NCI-H2107 (cell line): Measurements from ENCODE around the gene BOD1L1.
"Not testable (repeated sequence)": the region's sequence is repeated elsewhere in the genome, so short reads cannot be mapped to it uniquely, and the experiment has no call there.

Experiments
- DNase-seq: peaks from one replicate; lab custom pipeline; 2025; lab: John Stamatoyannopoulos, UW

The BOD1L1 gene

DNA sequence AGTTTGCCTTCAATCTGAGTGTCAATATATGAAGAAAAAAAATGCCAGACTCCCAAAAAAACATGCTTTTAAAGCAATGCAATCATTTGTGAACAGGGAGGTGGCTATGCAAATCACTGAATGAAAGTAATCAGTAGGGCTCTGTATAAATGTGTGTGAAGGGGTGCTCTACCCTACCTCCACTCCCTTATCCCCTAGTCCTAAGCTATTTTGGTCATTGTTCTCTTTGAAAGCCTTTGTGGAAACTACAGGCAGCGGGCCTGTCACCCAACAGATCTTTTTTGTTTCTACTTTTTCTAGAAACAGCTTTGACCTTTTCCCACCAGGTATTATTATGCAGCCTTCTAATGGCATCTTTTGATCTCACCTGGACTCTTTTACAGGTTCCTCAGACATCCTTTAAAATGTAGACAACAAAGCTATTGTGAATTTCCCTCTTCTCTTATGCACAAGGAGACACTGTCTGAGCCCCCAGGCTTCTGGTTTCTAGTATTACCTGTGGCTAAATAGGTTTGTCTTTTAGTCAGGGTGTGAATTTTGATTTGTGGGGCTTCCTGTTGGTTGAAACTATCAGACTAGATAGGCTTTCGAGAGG is 9.2 kb downstream of the BOD1L1 start:
- DNase-seq: no peak

DNA sequence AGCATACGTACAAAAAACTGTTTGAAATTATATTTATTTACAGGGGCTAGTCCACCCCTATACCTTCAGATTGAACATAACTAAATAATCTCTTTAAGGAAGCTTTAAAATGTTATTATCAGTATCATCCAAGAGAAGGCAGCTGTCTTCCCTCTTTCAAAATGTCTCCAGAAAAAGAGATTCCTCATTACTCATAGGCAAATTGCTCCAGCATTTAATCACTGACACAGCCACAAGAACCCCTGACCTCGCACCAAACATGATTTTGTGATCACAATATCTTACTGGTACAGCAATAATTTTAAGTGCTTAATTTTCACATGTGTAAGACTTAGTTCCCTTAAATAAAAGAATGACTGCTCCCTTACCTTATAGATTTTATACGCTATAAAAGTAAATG is 9.7 kb downstream of the BOD1L1 start:
- no peak for DNase-seq

DNA sequence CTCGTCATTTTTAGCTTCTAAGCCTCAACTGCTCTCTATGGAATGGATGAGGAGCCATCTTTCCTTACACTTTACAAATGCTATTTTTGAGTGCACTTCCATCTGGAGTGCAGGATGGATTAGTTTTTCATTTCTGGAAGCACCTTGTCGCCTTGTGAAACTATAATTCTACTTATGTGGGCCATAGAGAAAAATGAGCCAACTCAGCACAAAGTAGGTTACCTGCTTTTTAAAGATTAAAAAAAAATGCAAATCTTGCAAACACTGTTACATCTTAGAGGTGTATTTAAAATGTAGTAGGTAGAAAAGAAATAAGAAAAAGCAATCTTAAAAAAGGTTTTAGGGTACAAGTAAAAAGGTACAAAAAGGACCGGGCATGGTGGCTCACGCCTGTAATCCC is 10.9 kb downstream of the BOD1L1 start:
- no peak for DNase-seq

DNA sequence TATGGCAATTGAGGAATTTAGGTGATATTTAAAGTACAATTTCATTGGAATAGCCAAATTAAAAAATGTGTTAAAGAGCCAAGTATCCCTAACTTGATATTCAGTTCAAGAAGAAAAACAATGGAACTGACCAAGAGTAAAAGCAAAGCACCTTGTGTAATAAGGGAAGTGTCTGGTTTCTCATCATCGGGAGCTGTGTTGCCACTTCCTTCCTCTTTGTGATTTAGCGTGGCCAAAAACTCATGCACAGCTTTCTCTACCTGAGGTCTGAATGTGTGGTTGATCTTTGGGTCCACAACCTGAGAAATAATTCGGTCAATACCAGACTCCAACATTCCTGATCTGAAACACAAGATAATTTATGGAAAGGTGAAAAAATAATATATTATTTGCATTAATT is 12.4 kb downstream of the BOD1L1 start:
- no peak for DNase-seq

DNA sequence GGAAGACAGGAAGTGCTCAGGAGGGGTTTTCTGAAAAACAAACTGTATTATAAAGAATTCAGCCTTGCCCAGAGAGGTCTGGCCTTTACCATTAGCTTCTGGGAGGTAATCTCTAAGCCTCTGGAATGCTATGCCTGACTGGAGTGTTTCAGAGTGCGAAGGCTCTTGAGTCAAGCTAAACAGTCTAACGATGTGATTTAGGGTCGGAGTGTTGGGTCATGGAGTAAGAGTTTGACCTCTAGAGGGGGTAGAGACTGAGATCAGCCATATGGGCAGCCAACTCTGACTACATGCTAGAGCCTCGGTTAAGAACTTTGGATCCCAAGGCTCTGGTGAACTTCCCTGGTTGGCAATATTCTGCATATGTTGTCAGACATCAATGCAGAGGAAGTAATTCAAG is 15.0 kb downstream of the BOD1L1 start:
- no peak for DNase-seq

DNA sequence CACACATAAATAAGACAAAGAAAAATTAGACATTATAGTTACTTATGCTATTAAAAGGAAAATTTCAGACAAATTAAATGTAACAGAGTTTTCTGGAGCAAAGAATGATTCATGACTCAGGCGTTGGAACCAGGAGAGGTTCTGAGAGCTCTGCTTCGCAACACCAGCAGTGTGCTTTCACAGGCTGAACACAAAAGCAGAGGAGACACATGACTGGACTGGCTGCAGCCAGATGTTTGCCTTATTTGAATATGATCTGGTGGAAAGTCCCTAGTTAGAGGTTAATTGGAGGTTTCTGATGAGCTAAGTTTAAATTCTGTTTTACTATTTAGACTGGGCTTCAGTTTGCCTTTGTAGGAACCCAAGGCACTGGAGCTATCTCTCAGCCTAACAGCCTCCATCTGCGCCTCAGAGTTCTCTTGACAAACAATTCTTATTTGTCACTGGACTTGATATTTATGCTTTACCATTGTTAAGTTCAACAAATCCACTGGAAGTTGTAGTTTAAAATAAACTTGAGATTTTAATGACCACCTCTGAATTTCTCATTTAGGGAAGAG is 16.2 kb downstream of the BOD1L1 start:
- DNase-seq: no peak

DNA sequence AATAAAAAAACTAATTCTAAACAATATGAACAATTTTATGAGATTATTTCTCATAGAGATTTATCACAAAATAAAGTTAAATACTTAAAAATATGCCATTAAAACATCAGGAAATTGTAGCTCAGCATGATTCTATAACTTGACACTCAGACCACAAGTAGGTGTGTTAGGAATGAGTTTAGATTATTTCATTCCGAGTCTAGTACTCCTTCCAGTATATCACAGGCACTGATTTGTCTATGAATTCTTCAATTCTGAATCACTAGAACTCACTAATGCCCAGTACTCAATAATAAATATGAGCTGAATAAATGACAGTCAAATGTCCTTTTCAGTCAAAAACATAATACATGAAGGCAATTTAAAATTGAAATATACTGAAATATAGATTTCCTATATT is 22.2 kb downstream of the BOD1L1 start:
- DNase-seq: no peak

DNA sequence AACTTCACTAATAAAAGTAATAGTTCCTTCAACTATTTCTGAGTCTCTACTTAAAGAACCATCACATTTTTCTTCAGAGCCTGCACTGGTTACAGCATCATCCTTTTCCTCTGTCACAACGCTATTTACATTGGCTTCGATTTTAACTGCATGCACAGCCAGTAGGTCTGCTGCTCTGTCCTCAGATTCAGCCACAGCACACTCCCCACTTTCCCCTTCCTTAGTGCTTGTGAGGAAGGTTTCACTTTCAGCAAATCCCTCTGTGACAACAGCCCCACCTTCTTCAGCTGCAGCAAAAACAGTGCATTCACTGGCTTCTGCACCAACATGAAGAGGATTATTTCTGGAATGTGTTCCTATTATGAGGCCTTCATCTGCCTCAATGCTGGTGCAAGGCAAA is 25.7 kb downstream of the BOD1L1 start:
- DNase-seq: no peak

DNA sequence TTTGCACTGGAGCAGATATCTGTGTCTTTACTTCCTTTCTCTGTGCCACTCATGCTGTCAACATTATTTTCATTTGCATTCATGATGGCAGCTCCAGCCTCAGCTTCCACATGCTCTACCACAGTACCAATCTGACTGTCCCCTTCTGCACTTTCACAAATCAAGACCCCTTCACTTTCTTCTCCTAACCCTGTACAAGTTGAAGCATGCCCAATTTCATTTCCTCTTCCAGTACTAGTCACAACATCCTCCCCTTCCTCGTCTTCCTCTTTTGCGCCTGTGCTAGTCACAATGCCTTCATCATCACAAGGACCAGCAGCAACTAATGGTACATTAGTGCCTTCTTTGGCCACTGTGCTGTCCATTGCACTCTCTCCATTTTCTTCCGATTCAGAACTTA is 26.5 kb downstream of the BOD1L1 start:
- no peak for DNase-seq

DNA sequence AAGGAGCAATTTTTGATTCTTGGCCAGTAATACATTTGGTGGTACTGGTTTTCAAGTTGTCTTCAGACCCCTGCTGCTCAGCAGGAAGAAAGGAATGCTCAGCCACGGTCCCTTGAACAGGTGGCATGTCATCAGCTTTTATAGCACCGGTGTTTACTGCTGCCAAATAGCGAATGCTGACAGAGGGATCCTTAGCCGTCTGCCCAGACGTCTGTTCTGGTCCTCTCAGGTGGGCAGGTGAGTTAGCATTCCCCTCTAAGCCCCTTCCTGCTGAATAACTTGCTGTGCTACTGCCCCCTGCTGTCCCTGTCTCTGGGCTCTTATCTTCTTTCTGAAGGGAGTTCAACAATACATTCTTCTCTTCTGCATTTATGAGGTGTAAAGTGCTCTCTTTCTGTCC is 28.4 kb downstream of the BOD1L1 start:
- DNase-seq: no peak

DNA sequence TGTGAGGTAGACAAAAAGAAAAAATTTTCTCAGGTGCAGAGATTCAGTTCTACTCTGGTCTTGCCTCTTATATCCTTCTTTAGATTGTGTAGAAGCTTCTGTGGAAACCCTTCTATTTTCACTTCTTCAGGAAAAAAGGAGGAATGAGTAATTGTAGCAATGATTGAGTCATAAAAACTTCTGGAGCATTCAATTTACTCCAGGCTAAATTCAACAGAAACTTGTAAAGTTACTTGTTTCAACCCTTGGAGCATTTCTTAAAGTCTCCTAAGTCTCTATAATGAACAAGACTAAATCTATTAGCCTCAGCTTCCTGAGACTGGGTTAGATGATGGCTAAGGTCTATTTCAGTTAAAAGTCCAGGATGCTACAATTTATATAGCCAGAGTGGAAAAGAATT is 29.9 kb downstream of the BOD1L1 start:
- no peak for DNase-seq

DNA sequence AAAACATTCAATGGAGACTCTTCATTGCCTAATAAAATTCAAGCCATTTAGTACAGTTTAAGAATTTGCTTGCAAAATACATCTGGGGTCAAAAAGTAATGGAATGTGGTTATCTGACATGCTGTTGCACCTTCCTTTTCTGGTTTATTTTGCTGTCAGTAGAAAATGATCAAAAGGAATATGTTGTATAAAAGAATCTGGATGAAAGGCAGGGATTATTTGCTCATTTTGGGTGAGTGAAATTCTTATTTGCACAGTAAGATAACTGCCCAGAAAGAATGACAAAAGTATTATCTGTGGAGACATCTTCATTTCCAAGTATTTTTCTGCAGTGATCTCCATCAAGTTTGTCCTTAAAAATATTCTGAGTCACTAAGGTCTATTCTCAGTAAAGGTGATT is 30.4 kb downstream of the BOD1L1 start:
- DNase-seq: no peak

DNA sequence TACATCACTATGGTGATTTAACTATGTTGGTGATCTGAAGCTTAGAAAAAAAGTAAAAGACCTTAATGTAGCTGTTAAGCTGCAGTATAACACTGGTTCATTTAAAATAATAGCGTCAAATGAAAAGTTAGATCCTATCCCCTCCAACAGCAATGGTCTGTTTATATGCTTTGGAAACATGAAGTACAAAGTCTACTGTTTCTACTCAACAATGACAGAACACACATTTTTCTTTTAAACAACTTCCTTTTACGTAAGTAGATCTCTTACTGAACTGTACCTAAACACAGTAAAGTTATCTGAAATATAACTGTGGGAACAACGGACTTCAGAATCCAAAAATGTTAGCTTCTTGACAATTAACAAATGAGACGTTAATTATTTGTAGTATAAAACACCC is 35.3 kb downstream of the BOD1L1 start:
- DNase-seq: no peak

DNA sequence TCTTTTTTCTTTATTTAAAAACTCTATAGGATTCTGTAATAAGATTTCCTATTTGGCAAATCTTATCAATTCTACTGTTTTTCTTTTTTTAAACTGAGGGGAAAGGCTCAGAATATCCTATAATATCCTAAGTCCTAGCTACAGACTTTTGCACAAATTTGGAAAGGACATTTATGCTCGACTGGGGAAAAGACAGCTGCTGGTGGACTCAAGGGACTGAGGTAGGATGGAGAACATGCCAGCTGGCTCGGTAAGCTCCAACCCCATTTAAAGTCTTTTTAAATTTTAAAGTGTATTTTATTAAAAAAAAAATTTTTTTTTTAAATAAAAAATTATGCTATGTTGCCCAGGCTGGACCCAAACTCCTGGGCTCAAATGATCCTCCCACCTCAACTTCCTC is 36.8 kb downstream of the BOD1L1 start:
- DNase-seq: no peak

DNA sequence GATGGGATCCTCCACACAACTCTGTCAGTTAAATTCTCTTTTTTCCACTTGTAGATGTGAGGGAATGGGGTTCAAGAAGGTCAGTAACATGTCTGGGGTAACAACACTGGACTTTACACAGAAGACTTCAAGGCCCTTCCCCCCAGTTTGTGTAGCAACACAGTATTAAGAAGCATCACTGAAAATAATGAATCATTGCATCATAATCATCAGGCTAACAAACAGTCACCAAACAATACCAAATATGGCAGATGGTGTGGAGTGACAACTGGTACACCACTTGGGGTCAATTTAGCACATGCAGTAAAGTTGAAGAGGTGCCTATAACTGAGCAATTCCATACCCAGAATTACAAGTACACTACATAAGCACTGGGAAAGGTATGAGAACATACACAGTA is 38.6 kb downstream of the BOD1L1 start:
- no peak for DNase-seq

DNA sequence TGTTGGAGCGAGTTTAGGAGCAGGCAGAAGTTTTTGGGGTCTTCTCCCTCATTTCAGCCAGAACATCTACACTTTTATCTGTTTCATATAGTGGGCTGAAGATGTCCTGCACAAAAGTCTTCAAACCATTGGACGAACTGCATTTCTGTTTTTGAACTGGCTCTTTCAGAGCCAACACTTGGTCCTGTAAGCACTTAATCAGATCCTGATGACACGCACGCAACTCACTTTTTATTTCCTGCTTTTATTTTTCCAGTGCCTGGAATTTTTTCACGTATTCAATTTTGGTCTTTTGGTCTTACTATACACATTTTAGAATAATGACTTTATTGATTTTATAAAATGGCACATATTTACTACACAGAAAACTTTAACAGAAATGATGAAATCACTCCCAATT is 43.0 kb downstream of the BOD1L1 start:
- no peak for DNase-seq

DNA sequence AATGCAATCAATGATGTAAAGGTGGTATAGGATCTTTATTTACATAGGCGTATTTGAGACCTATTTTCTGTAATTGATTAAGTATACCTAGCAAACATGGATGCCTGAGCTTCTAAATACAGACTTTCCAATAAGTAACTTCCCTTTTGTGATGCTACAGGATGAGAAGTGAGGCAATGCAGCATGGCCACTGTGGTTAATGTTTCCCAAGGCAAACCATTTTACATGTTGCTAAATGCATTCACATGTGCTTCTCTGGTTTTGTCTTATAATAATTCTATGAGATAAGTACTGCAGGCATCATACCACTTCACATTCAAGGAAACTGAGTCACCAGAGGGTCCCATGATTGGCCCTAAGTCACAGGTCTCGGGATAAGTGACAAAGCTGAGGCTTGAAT is 47.5 kb downstream of the BOD1L1 start:
- DNase-seq: no peak

DNA sequence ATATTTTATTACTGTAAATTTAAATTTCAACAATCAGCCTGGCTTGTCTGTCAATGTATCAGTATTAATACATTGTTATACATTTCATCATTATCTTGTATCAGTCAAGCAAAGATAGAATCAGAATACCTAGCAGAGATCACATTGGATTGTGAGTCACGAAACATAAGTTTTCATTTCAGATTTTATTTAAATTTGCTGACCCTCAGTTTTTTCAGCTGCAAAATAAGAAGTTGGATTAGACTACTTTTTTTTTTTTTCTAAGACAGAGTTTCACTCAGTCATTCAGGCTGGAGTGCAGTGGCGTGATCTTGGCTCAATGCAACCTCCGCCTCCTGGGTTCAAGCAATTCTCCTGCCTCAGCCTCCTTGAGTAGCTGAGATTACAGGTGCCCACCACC is 49.9 kb downstream of the BOD1L1 start:
- no peak for DNase-seq

DNA sequence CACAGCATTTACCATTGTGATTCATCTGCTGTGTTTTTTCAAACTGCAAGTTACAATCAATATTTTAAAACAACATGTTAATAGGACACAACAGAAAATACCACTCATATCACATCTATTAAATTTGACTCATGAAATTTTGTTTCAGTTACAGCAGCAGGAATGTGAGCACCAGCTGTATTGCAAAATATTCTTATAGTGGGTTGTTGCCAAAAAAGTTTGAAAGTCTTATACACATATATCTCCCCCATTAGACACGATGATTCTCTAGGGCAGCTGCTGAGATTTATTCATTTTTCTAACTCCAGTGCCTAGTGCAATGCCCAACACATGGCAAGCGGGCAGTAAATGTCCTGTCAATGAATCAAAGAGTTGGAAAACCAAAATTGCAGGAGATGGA is 56.6 kb downstream of the BOD1L1 start:
- DNase-seq: no peak

DNA sequence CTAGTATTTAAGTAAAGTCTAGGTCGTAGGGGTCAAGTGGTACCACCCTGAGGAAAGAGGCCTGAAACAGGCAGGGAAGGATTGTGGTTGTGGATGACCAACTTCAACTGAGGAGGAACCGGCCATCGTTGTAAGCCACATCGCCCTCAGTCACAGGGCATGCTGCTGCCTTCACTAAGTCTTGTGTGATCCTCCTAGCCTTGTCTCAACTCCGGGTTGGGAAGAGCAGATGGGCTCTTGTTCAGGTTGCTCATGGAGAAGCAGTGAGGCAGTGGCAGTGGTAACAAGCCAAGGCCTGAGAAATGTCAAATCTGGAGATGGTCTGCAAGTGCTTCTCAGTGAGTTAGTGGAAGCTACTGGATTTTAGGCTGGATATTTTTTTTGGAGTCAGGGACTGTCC is 60.4 kb downstream of the BOD1L1 start:
- no peak for DNase-seq

DNA sequence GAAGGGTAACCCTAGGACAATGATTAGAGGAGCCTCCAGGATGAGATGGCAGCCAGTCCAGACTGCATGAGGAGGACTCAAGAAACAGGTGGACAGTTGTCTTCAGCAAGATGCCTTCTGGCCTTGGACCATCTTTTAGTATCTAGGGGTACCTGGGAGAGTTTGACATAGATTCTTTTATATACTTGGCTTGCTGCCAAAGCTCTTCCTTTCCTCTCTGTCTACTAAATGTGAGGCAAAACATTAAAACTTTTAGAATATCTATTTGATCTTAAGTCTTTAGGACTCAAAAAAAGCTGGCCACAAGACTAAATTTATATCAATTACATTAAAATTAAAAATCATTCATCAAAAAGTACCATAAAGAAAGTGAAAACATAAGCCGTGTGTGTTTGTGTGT is 64.6 kb downstream of the BOD1L1 start:
- DNase-seq: no peak

DNA sequence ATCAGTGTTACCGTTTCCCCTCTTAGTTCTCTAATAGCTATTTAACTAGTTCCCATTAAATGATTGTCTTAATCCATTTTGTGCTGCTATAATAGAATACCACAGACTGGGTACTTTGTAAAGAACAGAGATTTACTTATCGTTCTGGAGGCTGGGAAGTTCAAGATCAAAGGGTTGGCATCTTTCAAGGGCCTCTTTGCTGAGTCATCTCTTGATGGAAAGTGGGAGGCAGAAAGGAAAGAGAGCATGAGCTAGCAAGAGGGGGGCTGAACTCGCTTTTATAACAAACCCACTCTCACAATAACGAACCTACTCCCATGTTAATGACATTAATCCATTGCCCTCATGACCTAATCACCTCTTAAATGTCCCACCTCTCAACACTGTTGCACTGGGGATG is 65.9 kb downstream of the BOD1L1 start:
- DNase-seq: no peak

DNA sequence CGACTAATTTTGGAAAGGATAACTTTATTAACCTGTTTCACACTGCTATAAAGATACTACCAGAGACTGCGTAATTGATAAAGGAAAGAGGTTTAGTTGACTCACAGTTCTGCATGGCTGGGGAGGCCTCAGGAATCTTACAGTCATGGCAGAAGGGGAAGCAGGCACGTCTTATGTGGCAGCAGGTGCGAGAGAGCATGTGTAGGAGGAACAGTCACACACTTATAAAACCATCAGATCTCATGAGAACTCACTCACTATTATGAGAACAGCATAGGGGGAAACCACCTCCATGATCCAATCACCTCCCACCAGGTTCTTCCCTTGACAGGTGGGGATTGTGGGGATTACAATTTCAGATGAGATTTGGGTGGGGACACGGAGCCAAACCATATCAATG is 67.4 kb downstream of the BOD1L1 start:
- DNase-seq: not testable (repeated sequence)

DNA sequence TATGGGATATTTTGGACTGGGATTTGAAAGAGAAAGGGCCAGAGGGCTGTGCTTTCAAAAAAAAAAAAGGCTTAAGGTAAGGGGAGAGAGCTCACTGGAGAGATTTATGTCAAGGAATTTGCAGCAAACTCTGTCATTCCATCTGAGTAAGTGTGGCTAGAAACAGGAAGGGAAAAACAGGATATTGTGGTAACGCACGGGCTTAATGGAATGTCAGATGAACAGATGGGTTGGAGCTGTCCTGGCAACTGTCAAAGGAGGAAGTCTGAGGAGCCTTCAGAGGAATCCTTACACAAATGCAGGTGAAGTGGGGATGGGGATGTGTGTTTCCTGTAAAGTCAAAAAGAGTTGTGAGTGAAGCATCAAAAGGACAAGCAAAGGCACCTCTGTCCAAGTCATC is 68.1 kb downstream of the BOD1L1 start:
- DNase-seq: no peak

DNA sequence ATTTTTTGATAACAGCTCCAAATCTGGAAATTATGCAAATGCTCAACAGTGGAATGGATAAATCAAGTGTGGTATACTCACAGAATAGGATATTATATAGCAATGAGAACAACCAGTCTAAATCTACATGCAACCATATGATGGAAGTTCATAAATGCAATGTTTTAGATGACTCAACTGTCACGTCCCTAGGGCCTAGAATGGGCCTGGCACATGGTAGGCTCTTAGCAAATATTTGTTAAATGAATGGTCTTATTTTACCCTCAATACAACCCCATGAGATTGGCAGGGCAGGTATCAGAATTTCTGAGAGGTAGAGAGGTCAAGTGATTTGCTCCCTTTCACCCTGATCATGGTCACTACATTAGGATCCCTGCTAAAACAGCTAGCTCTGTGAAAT is 68.6 kb downstream of the BOD1L1 start:
- no peak for DNase-seq
